ENCODE measurements around the gene ELOB. TPM values are rescaled to one million over a fixed set of nuclear protein-coding genes. Genes with fewer than 3 reads are reported as not detected.

Gene ELOB
- total RNA-seq, 1 experiment from 2014 or later = 175 TPM

DNA sequence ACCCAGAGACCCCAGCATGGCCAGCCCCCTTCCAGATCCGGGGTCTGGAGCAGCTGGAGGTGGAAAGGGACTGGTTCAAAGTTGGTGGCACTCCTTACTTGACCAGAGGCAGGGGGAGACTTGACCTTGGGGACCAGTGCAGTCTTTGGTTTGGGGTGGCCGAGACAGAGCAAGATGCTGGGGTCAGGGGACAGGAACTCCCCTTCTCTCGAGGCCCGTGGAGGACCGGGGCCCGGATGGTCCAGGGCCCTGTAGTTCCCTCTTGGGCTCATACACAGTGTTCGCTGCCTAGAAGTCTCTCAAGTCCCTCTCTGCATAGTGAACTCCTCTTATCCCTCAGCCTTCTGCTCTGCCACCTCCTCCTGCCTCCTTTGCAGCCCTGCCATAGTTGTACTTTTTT lies 10.9 kb upstream of the ELOB start:
- ChIA-PET POLR2A (no interaction called here), CTCF (no interaction called here)
- Histone ChIP-seq H3K4me1 (no peaks in the 10 kb centered on the region), H3K9me3 (no peaks in the 10 kb centered on the region), H3K4me3 (ENCODE audit: low read depth, low read length) (no peak overlapping the region), H3K36me3 (ENCODE audit: control insufficient read depth, insufficient read depth, low read length) (no peaks in the 10 kb centered on the region), H3K27me3 (replicated peaks; ENCODE audit: control insufficient read depth, insufficient read depth, low read length) (no peaks in the 10 kb centered on the region)
- intact Hi-C loops (cut with micrococcal nuclease; ENCODE audit: unreplicated experiment) = no loop called here
- peaks cover 6% of the 10 kb centered on the region for H3K4me1 Mint-ChIP-seq (ENCODE audit: low read depth, unreplicated experiment)
- TF ChIP-seq, protein P1, sequence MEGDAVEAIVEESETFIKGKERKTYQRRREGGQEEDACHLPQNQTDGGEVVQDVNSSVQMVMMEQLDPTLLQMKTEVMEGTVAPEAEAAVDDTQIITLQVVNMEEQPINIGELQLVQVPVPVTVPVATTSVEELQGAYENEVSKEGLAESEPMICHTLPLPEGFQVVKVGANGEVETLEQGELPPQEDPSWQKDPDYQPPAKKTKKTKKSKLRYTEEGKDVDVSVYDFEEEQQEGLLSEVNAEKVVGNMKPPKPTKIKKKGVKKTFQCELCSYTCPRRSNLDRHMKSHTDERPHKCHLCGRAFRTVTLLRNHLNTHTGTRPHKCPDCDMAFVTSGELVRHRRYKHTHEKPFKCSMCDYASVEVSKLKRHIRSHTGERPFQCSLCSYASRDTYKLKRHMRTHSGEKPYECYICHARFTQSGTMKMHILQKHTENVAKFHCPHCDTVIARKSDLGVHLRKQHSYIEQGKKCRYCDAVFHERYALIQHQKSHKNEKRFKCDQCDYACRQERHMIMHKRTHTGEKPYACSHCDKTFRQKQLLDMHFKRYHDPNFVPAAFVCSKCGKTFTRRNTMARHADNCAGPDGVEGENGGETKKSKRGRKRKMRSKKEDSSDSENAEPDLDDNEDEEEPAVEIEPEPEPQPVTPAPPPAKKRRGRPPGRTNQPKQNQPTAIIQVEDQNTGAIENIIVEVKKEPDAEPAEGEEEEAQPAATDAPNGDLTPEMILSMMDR (IDR thresholded peaks at IDR 0.05; ENCODE audit: insufficient read depth in 1 of 2, low read depth in 1 of 2, low read length in 1 of 2, severe bottlenecking in 1 of 2, unreplicated experiment in 1 of 2) = no peak
- H3K27ac Mint-ChIP-seq (ENCODE audit: unreplicated experiment) = no peak overlapping the region
- BruUV-seq (replicated peaks) = no TSS peak
- H3K9me3 Mint-ChIP-seq (ENCODE audit: unreplicated experiment) = no peaks in the 10 kb centered on the region
- no peaks in the 10 kb centered on the region for H3K36me3 Mint-ChIP-seq (ENCODE audit: insufficient read depth, unreplicated experiment)
- no peaks in the 10 kb centered on the region for H3K27me3 Mint-ChIP-seq (ENCODE audit: insufficient read depth, unreplicated experiment)
- H3K4me3 Mint-ChIP-seq (ENCODE audit: unreplicated experiment) = no peak overlapping the region
- DNase-seq = no peak

- Histone ChIP-seq H3K9me3 (no peaks in the 10 kb centered on the region), H3K36me3 (ENCODE audit: control insufficient read depth, insufficient read depth, low read length) (no peaks in the 10 kb centered on the region), H3K4me1 (no peaks in the 10 kb centered on the region), H3K4me3 (ENCODE audit: low read depth, low read length) (no peak within 1 kb of the TSS), H3K27me3 (replicated peaks; ENCODE audit: control insufficient read depth, insufficient read depth, low read length) (no peaks in the 10 kb centered on the region)
- no peak for DNase-seq
- H3K4me3 Mint-ChIP-seq (ENCODE audit: unreplicated experiment) = no peak within 1 kb of the TSS
- H3K27ac Mint-ChIP-seq (ENCODE audit: unreplicated experiment) = no peak within 1 kb of the TSS
- intact Hi-C loops (cut with micrococcal nuclease; ENCODE audit: unreplicated experiment) = no loop called here
- no peaks in the 10 kb centered on the region for H3K9me3 Mint-ChIP-seq (ENCODE audit: unreplicated experiment)
- H3K4me1 Mint-ChIP-seq (ENCODE audit: low read depth, unreplicated experiment) = peaks cover 6% of the 10 kb centered on the region
- no peaks in the 10 kb centered on the region for H3K27me3 Mint-ChIP-seq (ENCODE audit: insufficient read depth, unreplicated experiment)
- BruUV-seq (replicated peaks) = no TSS peak
- POLR2A ChIA-PET = no interaction called here
- H3K36me3 Mint-ChIP-seq (ENCODE audit: insufficient read depth, unreplicated experiment) = no peaks in the 10 kb centered on the region
- CTCF ChIA-PET = no interaction called here
- TF ChIP-seq, protein P1 (IDR thresholded peaks at IDR 0.05; ENCODE audit: insufficient read depth in 1 of 2, low read depth in 1 of 2, low read length in 1 of 2, severe bottlenecking in 1 of 2, unreplicated experiment in 1 of 2) = no peak
These were observed 10.3 kb upstream of the ELOB start, which contains the start of gene PRSS33 for GRCh38 chr16:2787406-2787805. Gene PRSS33 (minus strand): TSS chr16:2787560. CDS start chr16:2786547, 1,013 bp downstream.

DNA sequence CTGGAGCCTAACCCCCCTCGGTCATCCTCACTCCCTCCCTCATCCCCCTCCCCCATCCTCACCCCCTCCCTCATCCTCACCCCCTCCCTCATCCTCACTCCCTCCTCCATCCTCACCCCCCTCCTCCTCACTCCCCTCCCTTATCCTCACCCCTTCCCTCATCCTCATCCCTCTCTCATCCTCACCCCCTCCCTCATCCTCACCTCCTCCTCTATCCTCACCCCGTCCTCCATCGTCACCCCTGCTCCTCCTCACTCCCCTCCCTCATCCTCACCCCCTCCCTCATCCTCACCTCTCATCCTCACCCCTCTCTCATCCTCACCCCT lies 9.7 kb upstream of the ELOB start:
- no peak overlapping the region for H3K4me3 Mint-ChIP-seq (ENCODE audit: unreplicated experiment)
- POLR2A ChIA-PET = no interaction called here
- H3K27ac Mint-ChIP-seq (ENCODE audit: unreplicated experiment) = no peak overlapping the region
- H3K4me3 ChIP-seq (ENCODE audit: low read depth, low read length) = no peak overlapping the region
- no peaks in the 10 kb centered on the region for H3K36me3 Mint-ChIP-seq (ENCODE audit: insufficient read depth, unreplicated experiment)
- no peaks in the 10 kb centered on the region for H3K27me3 ChIP-seq (replicated peaks; ENCODE audit: control insufficient read depth, insufficient read depth, low read length)
- no peaks in the 10 kb centered on the region for H3K9me3 Mint-ChIP-seq (ENCODE audit: unreplicated experiment)
- H3K4me1 ChIP-seq = no peaks in the 10 kb centered on the region
- no peaks in the 10 kb centered on the region for H3K9me3 ChIP-seq
- H3K36me3 ChIP-seq (ENCODE audit: control insufficient read depth, insufficient read depth, low read length) = no peaks in the 10 kb centered on the region
- DNase-seq = no peak
- H3K27me3 Mint-ChIP-seq (ENCODE audit: insufficient read depth, unreplicated experiment) = no peaks in the 10 kb centered on the region
- intact Hi-C loops (cut with micrococcal nuclease; ENCODE audit: unreplicated experiment) = no loop called here
- CTCF ChIA-PET = no interaction called here
- TF ChIP-seq, protein P1 (IDR thresholded peaks at IDR 0.05; ENCODE audit: insufficient read depth in 1 of 2, low read depth in 1 of 2, low read length in 1 of 2, severe bottlenecking in 1 of 2, unreplicated experiment in 1 of 2) = no peak
- H3K4me1 Mint-ChIP-seq (ENCODE audit: low read depth, unreplicated experiment) = peaks cover 6% of the 10 kb centered on the region
- BruUV-seq (replicated peaks) = no TSS peak
